Middle frontal gyrus (tissue), 1 donor: ENCODE results near the gene ZBTB18.
A peak's percentile ranks its signal among the peaks of the same experiment; 100 is the strongest.
"Not testable (repeated sequence)": the region's sequence is repeated elsewhere in the genome, so short reads cannot be mapped to it uniquely, and the experiment has no call there.

Source experiments
- DNase-seq: peaks from one replicate; pipeline ENCODE4 v3.0.0-alpha.2; 2015; ENCODE audit warnings: low spot score; ENCODE audit errors: extremely low spot score

ZBTB18 gene

DNA sequence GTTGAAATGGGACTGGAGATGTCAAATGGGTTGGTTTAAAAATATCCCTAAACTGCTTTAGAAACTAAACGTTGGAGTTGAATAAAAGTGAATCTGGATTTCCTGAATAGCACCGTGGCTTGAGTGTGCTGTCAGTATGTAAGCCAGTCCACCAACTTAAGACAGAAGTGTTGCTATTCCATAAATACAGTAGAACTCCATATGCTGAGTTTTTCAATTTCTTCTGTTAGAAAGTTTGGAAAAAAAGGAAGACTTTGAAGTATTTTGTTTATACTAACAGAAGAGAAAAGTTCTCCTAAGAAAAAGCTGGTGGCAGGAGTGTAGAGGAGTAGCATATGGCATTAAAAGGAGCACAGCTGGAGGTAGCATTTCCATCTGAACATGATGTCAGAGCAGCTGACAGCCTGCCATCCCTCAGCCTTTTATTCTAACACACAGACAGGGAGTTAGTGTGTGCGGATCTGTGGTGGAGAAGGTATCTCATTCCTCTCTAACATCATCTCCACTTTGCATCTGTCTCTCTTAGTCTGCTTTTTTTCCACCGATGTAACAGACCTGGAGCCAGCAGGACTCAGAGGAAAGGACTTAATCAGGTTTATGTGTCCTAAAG lies at the start of gene ZBTB18:
Gene ZBTB18, plus strand, starts transcription at position 449 of the 610 bp plus-strand sequence. Its CDS starts 149 bp downstream, at position 598.
- peak; percentile 79 for DNase-seq

DNA sequence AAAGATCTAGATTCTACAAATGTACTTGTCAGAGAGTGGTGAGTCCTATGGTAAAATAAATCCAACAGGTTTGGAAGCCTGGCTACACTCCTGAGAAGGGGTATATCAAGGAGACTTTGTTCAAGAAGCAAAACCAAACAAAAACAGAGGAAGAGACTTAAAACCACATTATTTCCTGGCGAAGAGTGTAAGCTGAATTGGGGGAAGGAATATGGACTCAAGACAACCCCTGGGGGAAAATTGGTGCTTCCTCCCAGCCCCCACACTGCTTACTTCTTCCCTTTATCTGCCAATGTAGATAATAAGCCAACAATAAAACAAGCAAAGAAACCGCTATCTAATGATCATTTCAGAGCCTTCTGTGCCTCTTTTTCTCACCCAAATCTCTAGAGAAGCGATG lies 48.4 kb upstream of the ZBTB18 start:
- DNase-seq, result no peak

DNA sequence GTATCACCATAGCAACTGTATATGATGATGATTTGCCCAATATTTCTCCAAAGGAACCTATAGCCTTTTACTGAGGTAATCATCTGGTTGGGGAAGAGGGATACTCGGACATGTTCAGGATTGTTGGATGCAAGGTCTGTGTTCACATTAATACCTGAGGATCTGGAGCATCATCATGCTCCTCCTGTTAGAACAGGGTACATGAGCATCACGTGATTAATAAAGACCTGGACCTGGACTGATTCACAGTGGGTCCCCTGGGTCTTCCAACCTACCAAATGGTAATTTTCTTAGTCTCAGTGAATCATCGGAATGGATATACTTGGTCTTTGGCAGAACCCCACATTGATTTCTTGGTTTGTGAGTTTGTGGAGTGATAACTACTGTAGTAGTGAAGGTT lies 45.6 kb upstream of the ZBTB18 start:
- no peak for DNase-seq

- DNase-seq, result no peak
These were observed 44.6 kb upstream of the ZBTB18 start for GRCh38 chr1:244006381-244006901.

DNA sequence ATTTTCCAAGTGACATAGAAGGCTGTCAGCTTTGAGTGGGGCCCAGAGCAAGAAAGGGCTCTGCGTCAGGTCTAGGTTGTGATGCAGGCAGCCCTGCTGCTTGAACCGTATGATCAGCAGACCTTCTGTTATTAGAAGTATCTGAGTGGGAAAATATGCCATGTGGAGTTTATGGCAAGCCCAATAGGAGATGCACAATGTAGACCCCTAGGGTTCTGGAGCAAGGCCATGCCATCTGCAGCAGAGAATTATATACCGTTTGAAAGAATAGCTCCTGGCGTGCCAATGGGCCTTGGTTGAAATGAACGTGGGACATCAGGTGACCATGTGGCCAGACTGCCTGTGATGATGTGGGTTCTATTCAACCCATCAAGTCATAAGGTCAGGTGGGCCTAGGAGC lies 44.1 kb upstream of the ZBTB18 start:
- DNase-seq, result no peak

DNA sequence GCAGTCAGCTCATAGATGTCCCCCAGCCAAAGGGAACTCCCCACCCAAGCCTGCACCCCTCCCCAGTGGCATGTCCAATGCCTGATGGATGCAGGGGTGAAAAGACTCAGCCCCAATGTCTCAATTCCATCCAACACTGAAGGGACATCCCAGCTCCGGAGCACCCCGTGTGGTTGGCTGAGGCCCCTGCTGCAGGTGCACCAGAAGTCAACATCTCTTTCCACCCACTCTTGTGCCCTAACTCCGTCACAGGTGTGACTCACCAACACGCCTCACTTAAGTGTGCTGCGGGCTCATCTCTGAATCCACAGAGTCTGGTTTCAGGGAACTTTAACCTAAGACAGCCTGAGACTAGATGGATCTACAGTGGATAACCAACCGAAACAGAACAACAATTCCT lies 40.9 kb upstream of the ZBTB18 start:
- DNase-seq, result no peak

DNA sequence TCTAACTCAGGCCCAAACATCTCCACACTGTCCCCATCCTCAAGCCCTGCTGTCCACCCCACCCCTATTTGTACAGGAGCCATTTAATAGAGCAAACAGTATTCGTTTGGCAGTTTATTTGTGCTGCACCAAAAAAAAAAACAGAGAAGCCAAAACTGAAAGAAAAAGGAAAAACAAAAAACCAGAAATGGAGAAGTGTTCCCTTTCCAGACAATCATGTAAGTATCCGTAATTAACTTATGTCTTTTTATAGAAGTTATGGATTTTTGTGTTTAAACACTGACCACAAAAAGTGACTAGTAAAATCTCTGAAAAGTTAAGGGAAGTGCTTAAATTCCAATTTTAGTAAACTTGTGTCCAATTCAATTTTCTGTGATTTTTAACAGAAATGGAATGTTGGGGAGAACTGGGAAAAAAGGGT lies 40.4 kb upstream of the ZBTB18 start:
- DNase-seq, result no peak

GRCh38 chr1:244011271-244011670 lies 39.8 kb upstream of the ZBTB18 start:
- DNase-seq, result no peak

GRCh38 chr1:244011786-244012185 lies 39.3 kb upstream of the ZBTB18 start:
- no peak for DNase-seq

DNA sequence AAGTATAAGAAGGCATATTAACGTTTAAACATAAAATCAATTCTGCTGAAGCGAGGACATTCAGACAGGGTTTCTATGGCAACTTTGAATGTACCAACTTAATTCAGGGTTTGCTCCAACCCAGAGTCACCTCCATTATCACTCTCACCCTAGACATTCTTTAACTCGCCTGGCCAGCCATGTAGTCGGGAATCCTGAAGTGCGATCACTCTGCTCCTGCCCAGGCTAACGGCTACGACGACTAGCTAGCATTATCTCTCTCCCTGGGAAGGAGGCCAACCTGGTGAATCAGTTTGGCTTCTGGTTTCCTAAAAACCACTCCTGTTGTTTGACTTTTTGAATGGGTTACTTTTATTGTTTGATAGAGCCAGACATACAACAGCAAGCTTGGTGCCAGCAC lies 38.9 kb upstream of the ZBTB18 start:
- DNase-seq, result no peak

DNA sequence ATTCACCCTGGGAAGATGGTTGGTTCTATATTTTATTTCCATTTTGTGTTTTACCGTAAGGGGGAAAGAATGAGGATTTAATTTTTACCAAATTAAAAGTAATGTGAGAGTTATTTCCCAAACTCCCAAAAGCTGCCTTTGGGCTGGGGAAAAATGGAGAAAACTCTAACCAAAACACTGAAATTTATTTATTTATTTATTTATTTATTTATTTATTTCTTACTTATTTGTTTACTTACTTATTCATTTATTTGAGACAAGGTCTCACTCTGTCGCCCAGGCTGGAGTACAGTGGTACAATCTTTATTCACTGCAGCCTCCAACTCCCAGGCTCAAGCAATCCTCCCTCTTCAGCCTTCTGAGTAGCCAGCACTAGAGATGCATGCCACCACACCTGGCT lies 38.0 kb upstream of the ZBTB18 start:
- no peak for DNase-seq

- DNase-seq, result not testable (repeated sequence)
These were observed 36.2 kb upstream of the ZBTB18 start for GRCh38 chr1:244014862-244015261.

GRCh38 chr1:244019982-244020485 lies 31.0 kb upstream of the ZBTB18 start:
- no peak for DNase-seq

GRCh38 chr1:244021427-244021826 lies 29.7 kb upstream of the ZBTB18 start:
- no peak for DNase-seq

DNA sequence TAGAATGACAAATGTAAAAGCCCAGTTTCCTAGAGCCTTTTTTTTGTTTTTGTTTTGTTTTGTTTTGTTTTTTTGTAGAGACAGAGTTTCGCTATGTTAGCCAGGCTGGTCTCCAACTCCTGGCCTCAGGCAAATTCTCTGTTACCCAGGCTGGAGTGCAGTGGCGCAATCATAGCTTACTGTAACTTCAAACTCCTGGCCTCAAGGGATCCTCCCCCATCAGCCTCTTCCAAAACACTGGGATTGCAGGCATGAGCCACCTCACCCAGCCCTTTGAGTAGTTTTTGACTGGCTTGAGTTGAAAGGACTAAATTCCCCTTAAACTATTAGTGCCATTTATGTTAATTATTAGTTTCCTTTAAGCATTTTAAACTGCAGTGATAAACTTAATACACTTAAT lies 28.8 kb upstream of the ZBTB18 start:
- DNase-seq, result no peak

DNA sequence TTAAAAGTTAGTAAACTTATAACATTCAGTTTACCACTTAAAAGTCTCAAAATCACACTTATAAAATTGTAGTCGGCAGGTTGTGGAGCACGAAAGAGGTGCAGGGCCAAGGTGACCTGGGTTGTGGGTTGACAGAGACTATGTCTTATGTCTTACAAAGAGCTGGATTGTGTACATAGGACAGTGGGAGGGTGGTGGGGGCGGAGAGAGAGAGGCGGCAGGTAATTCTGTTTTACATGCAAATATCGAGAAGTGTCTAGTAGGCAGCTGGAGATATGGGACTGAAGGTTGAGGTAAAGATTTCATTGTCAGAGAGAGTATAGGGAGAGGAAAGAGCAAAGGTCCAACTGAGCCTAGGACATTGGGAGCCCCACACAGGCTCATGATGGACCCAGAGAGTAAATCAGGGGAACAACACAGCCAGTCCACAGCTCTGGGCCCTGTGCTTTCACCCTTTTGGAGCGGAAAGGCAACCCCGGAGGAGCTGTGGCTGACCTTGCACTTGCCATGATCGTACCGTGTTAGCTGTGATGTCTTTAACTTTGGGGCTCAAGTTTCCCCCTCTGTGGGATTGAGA lies 28.1 kb upstream of the ZBTB18 start:
- no peak for DNase-seq

DNA sequence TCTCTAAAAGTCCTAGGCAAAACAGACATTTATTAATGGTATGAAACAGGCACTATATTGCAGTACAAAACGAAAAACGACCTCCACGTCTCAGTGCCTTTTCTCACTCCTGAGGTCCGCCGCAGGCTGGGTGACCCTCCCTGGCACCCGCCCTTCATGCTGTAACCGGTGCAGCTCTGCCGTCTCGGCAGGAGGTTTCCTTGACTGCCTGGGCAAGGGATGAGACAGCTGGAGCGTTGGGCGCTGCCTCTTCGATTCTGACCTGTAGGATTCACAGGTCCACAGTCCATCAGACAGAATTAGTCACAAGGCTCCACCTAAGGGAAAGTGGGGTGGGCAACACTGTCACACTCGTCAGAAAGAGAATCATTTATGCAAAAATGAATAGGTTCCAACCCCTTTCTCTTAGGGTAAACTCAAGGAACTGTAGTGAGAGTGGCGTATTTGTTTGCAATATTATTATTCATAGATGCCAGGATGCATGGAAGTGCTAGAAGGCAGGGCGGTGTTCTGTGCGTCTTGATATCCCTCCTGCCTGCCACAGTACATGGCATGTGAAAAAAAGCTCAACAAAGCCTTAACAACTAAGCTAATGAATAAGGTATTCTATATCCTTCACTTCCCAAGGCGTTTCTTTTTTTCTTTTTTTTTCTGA lies 23.5 kb upstream of the ZBTB18 start:
- DNase-seq, result no peak

- DNase-seq, result no peak
These were observed 22.4 kb upstream of the ZBTB18 start for GRCh38 chr1:244028701-244029100.

GRCh38 chr1:244029124-244029523 lies 22.0 kb upstream of the ZBTB18 start:
- no peak for DNase-seq

- no peak for DNase-seq
These were observed 20.5 kb upstream of the ZBTB18 start for GRCh38 chr1:244030481-244031040.

DNA sequence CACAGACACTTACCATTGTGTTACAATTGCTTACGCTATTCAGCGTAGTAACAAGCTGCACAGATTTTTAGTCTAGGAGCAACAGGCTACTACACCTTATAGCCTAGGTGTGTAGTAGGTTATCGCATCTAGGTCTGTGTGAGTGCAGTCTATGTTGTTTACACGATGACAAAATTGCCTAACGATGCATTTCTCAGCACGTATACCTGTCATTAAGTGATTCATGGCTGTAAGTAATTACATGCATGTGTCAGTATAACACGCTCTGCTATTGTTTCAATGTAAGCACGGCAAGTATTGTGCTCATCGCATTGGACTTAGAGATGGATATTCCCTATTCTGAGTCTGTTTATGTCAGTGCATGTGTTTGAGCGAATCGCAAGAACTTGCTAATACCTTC lies 15.7 kb upstream of the ZBTB18 start:
- no peak for DNase-seq

- DNase-seq, result no peak
These were observed 13.8 kb upstream of the ZBTB18 start for GRCh38 chr1:244037252-244037651.
